Transverse colon (tissue), 4 donors: Measurements from ENCODE around the gene DNAJC6. TPM values are rescaled to one million over a fixed set of nuclear protein-coding genes. Genes with fewer than 3 reads are reported as not detected.

Experiments used
- DNase-seq: peaks from one replicate; pipeline ENCODE4 v3.0.0-alpha.2; 2019
- H3K27ac ChIP-seq, 4 donors: fragments of 200-600 bp; sonication (generic); 2 replicates each; pipeline ENCODE4 v1.5.1; 2016 to 2018; ENCODE audit warnings: inconsistent platforms in 4 of 4
- H3K27me3 ChIP-seq: fragments of 200-600 bp; sonication (generic); 2 replicates; pipeline ENCODE4 v1.5.1; 2017; ENCODE audit warnings: inconsistent platforms
- H3K36me3 ChIP-seq, 4 donors: fragments of 200-600 bp; sonication (generic); 2 replicates each; pipeline ENCODE4 v1.5.1; 2017 to 2019; ENCODE audit warnings: inconsistent platforms in 4 of 4
- H3K4me1 ChIP-seq, 4 donors: fragments of 200-600 bp; sonication (generic); 2 replicates each; pipeline ENCODE4 v1.5.1; 2017 to 2020; ENCODE audit warnings: inconsistent platforms in 4 of 4
- H3K4me3 ChIP-seq, 4 donors: fragments of 200-600 bp; sonication (generic); 1 replicate in 1 of 4; 2 replicates in 3 of 4; pipeline versions ENCODE4 v1.5.1 to v1.6.1; 2017 to 2019; ENCODE audit warnings: inconsistent platforms in 4 of 4
- H3K9me3 ChIP-seq, 2 donors: fragments of 200-600 bp; sonication (generic); 2 replicates each; pipeline ENCODE4 v1.5.1; 2017 to 2019; ENCODE audit warnings: inconsistent platforms in 2 of 2
- CTCF ChIP-seq, 5 experiments: fragments of 200-600 bp in 3 of 5; fragments of 450-650 bp in 2 of 5; sonication (generic) in 3 of 5; IDR thresholded peaks; 1 replicate in 2 of 5; 2 replicates in 3 of 5; pipeline ENCODE4 v1.5.1; 2016 to 2017; ENCODE audit warnings: antibody characterized with exemption in 5 of 5, inconsistent platforms in 3 of 5, mild to moderate bottlenecking in 2 of 5, moderate library complexity in 1 of 5
- EP300 ChIP-seq: sonication (generic); formaldehyde crosslinking; IDR thresholded peaks from one replicate; pipeline ENCODE4 v1.6.1; 2017; ENCODE audit warnings: antibody characterized with exemption, low read depth
- POLR2A ChIP-seq: fragments of 450-650 bp; IDR thresholded peaks from one replicate; pipeline ENCODE4 v1.6.1; 2016; ENCODE audit warnings: antibody characterized with exemption, mild to moderate bottlenecking, moderate library complexity
- POLR2AphosphoS5 ChIP-seq, 3 donors: sonication (generic); formaldehyde crosslinking; IDR thresholded peaks; one replicate each; pipeline ENCODE4 v1.6.1; 2016; ENCODE audit warnings: antibody characterized with exemption in 3 of 3
- WGBS, 2 donors: methylation state at CpG; one replicate each; pipeline ENCODE4 v1.1.5; 2018; ENCODE audit warnings: low coverage in 1 of 2; 5-methylcytosine and 5-hydroxymethylcytosine counted together
- in situ Hi-C, 4 donors: fragments of 200-750 bp; cut with MboI; loops; one replicate each; pipeline versions ENCODE4 v1.15.0 to v1.15.1; 2017; ENCODE audit warnings: low sequenced_read_pairs in 3 of 4, low pct_ligation_motif_present in 1 of 4, low pct_unique_long_range_greater_than_20kb in 1 of 4
- intact Hi-C: fragments of 100-400 bp; cut with DNase I; formaldehyde crosslinking; loops from one replicate; pipeline ENCODE4 v1.15.1; 2023; ENCODE audit warnings: low total_unique reads
- total RNA-seq, 4 donors: library from RNA; depleted of rRNA; stranded (reverse); fragments of >200 nt; gene quantifications; one replicate each; pipeline ENCODE4 v1.1.0, GENCODE V29; 2016

DNAJC6 gene
- total RNA-seq, 4 donors from 2014 or later = 0.40 to 2.7 (median 1.7) TPM

- WGBS, 2 donors = 88 to 100% methylated on average over 1 to 2 of the region's 2 CpGs
- no peak for DNase-seq
- no peak overlapping the region for H3K27ac ChIP-seq
- TF ChIP-seq EP300 (no peak), CTCF (IDR thresholded peaks at IDR 0.05) (no peak), POLR2A (no peak), POLR2AphosphoS5 (IDR thresholded peaks at IDR 0.05) (no peak)
- H3K36me3 ChIP-seq = no peaks in the 10 kb centered on the region
- no peaks in the 10 kb centered on the region for H3K27me3 ChIP-seq
- H3K4me3 ChIP-seq = no peak overlapping the region
- H3K4me1 ChIP-seq = no peaks in the 10 kb centered on the region
- intact Hi-C loops (no loop called here), in situ Hi-C loops (no loop called here)
- H3K9me3 ChIP-seq = no peaks in the 10 kb centered on the region
These were observed 16.3 kb upstream of the DNAJC6 start for GRCh38 chr1:65292861-65293593.

GRCh38 chr1:65297706-65298105, 11.6 kb upstream of the DNAJC6 start:
- H3K4me3 ChIP-seq = no peak overlapping the region
- 78 to 100% methylated on average over 1 to 4 of the region's 4 CpGs for WGBS, 2 donors
- H3K9me3 ChIP-seq = no peaks in the 10 kb centered on the region
- H3K36me3 ChIP-seq = no peaks in the 10 kb centered on the region
- H3K27me3 ChIP-seq = no peaks in the 10 kb centered on the region
- DNase-seq = no peak
- intact Hi-C loops = no loop called here
- TF ChIP-seq POLR2AphosphoS5 (IDR thresholded peaks at IDR 0.05) = no peak
- no peak for TF ChIP-seq EP300
- no peak for TF ChIP-seq CTCF (IDR thresholded peaks at IDR 0.05)
- TF ChIP-seq POLR2A = no peak
- no peak overlapping the region for H3K27ac ChIP-seq
- no peaks in the 10 kb centered on the region for H3K4me1 ChIP-seq
- in situ Hi-C loops = no loop called here

- no peaks in the 10 kb centered on the region for H3K9me3 ChIP-seq
- no peaks in the 10 kb centered on the region for H3K4me1 ChIP-seq
- no peak overlapping the region for H3K4me3 ChIP-seq
- 61 to 80% methylated on average over 1 of the region's 1 CpG for WGBS, 2 donors
- intact Hi-C loops = no loop called here
- TF ChIP-seq CTCF (IDR thresholded peaks at IDR 0.05) (no peak), POLR2AphosphoS5 (IDR thresholded peaks at IDR 0.05) (no peak), POLR2A (no peak), EP300 (no peak)
- H3K36me3 ChIP-seq = no peaks in the 10 kb centered on the region
- no peak for DNase-seq
- in situ Hi-C loops = no loop called here
- no peaks in the 10 kb centered on the region for H3K27me3 ChIP-seq
- no peak overlapping the region for H3K27ac ChIP-seq
These were observed 10.0 kb upstream of the DNAJC6 start for GRCh38 chr1:65299328-65299727.

GRCh38 chr1:65308781-65309303, 501 bp upstream of the DNAJC6 start:
- Histone ChIP-seq H3K4me3 (peak overlapping the region in 3 of 4 donors; percentile 29 to 47 (median 30)), H3K27me3 (peaks cover 60% of the 10 kb centered on the region), H3K27ac (no peak overlapping the region), H3K9me3 (no peaks in the 10 kb centered on the region), H3K4me1 (peaks cover 4 to 18% (median 12%) of the 10 kb centered on the region in 4 donors), H3K36me3 (no peaks in the 10 kb centered on the region)
- in situ Hi-C loops = no loop called here
- intact Hi-C loops = no loop called here
- TF ChIP-seq CTCF (IDR thresholded peaks at IDR 0.05) = no peak
- TF ChIP-seq EP300 = no peak
- TF ChIP-seq POLR2AphosphoS5 (IDR thresholded peaks at IDR 0.05) = no peak
- no peak for TF ChIP-seq POLR2A
- no peak for DNase-seq
- WGBS, 2 donors = 9 to 20% methylated on average over 16 to 22 of the region's 22 CpGs
